GM18858 (cell line): Measurements from ENCODE around the gene DNAJC4.

ENCODE experiments used
- ATAC-seq: cut with Tn5 transposase; IDR thresholded peaks from one replicate; pipeline ENCODE4 v1.9.1; 2021; ENCODE audit not compliant: unreplicated experiment

Gene DNAJC4

DNA sequence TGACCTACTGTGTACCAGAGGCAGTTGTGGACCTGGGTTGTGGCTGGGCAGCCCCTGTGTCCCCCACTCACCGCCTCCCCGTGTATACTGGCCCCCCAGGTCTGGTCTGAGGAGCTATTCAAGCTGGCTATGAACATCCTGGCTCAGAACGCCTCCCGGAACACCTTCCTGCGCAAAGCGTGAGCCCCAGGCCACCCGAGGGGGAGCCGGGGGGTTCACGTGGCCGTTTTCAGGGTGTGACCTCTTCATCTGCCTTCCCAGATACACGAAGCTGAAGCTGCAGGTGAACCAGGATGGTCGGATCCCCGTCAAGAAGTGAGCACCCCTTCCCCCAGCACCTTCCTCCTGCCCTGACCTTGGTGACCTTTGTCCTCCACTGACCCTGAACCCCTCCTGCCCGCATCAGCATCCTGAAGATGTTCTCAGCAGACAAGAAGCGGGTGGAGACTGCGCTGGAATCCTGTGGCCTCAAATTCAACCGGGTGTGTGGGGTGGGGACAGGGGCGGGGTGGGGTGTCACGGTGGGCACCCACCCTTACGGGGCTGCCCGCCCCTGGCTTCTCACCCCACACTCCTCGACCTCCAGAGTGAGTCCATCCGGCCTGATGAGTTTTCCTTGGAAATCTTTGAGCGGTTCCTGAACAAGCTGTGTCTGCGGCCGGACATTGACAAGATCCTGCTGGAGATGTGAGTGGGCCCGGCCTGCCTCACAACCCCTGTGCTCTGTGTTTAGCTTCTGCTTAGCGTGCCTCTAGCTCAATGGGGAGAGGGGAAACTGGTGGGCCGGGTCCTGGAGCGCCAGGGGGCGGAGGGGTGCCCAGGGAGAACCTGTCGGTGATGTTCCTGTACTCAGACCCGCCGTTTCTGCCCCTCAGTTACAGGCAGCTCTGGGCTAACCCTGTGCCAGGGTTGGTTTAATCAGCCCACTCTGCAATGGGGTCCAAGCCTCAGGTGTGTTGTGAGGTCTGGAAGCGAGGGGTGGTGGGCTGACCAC, 25.1 kb downstream of the DNAJC4 start:
- no peak for ATAC-seq

DNA sequence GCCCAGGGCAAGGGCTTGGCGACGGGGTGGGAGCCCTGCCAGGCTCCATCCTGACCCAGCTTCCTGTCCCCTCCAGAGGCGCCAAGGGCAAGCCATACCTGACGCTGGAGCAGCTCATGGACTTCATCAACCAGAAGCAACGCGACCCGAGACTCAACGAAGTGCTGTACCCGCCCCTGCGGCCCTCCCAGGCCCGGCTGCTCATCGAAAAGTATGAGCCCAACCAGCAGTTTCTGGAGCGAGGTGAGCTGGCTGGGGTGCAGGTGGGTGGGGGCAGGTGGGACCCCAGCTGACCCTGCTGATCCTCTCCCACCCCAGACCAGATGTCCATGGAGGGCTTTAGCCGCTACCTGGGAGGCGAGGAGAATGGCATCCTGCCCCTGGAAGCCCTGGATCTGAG, 26.0 kb downstream of the DNAJC4 start:
- ATAC-seq, result no peak

DNA sequence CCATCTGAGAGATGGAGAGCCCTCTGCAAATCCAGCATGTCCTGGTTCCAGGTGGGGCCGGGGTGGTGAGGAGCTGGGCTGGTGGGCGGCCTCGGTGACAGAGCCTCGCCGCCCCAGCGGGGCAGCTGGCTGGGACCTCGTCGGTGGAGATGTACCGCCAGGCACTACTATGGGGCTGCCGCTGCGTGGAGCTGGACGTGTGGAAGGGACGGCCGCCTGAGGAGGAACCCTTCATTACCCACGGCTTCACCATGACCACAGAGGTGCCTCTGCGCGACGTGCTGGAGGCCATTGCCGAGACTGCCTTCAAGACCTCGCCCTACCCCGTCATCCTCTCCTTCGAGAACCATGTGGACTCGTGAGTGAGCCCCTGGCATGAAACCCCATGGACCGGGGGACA, 28.0 kb downstream of the DNAJC4 start:
- ATAC-seq, result no peak

DNA sequence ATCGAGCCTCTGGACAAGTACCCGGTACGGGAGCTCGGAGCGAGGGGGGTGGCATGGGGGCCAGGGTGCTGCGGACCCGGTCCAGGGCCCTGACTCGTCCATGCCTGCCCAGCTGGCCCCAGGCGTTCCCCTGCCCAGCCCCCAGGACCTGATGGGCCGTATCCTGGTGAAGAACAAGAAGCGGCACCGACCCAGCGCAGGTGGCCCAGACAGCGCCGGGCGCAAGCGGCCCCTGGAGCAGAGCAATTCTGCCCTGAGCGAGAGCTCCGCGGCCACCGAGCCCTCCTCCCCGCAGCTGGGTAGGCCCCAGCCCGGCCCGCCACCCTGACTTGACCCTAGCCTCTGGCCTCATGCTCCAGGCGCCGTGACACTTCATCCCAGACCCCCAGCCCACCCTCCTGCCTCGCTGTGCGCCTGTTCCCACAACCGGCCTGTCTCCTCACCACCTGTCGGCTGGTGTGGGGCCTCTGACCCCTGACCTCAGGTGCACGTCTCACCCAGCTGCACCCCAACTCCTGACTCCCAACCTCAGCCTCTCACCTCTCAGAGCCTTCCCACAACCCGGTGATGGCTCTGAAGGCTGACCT, 28.7 kb downstream of the DNAJC4 start:
- no peak for ATAC-seq

DNA sequence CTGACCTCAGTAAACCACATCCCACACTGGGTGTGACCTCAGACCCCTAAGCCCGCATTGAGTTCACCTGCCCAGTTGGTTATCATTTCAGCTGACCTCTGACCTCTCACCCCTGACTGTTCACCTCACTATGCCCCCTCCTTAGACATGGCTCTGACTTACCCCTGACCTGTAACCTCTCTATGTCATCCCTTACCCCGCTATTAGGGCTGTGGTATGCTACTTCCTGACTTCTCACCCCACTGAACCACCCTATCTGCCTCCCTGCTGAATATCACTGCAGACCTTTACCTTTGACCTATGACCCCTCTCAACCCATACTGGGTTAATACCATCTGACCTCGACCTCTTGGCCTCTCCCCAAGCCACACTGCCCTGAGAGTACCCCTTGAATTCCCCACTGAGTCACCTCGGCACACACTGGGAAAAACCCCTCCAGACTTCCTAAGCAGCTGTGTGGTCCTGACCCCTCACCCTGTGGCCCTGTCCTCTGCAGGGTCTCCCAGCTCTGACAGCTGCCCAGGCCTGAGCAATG, 29.3 kb downstream of the DNAJC4 start:
- ATAC-seq, result no peak

DNA sequence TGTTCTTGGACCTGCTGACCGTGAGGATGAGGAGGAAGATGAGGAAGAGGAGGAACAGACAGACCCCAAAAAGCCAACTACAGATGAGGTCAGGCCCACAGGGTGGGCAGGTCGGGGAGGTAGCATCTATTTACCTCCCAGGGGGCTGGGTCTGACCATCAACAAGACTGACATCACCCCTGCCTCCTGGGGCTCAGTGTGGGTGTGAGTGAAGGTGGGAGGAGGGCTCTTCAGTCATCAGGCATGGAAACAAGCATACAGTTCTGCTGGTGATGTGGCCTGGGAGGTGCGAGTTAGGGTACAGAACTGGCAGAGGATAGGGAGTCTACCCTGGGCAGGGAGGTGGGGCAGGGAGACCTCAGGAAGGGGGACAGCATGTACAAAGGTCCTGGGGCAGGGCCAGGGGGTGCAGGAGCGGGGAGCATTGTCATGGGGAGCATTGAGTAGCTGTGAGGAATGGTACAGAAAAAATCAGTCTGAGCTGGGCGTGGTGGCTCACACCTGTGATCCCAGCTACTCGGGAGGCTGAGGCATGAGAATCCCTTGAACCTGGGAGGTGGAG, 29.9 kb downstream of the DNAJC4 start:
- ATAC-seq, result no peak

DNA sequence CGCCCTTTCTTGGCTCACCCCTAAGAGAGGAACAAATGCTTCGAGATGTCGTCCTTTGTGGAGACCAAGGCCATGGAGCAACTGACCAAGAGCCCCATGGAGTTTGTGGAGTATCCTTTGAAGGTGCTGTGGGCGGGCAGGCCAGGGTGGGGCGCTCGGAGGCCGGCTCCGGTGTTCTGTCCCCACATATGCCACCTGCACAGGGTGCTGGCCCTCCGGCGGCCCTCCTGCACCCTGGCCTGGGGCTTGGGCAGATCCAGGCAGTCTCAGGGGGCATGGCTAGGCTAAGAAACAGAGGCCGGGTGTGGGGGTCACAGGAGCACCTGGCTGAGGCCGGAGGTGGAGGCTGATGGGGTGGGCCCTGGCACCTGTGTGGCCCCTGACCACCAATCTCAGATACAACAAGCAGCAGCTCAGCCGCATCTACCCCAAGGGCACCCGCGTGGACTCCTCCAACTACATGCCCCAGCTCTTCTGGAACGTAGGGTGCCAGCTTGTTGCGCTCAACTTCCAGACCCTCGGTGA, 31.3 kb downstream of the DNAJC4 start:
- ATAC-seq, result no peak

DNA sequence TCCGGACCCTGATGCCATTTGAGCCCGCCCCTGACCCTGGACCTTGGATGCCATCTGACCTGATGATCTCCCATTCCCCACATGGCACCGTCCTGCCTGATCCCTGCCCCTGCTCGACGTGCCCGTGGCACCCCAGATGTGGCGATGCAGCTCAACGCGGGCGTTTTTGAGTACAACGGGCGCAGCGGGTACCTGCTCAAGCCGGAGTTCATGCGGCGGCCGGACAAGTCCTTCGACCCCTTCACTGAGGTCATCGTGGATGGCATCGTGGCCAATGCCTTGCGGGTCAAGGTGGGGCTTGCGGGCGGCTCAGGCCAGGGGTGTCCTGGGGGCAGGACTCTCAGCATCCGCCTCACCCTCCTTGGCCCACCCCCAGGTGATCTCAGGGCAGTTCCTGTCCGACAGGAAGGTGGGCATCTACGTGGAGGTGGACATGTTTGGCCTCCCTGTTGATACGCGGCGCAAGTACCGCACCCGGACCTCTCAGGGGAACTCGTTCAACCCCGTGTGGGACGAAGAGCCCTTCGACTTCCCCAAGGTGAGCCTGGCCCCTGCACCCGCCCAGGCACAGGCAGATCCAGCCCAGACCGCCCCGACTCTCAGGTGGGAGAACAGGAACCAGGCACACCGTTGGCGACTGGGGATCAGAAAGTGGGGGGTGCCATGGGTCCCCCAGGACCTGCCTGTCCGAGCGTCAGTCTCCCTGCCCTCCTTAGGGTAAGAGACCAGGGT, 32.1 kb downstream of the DNAJC4 start:
- no peak for ATAC-seq

DNA sequence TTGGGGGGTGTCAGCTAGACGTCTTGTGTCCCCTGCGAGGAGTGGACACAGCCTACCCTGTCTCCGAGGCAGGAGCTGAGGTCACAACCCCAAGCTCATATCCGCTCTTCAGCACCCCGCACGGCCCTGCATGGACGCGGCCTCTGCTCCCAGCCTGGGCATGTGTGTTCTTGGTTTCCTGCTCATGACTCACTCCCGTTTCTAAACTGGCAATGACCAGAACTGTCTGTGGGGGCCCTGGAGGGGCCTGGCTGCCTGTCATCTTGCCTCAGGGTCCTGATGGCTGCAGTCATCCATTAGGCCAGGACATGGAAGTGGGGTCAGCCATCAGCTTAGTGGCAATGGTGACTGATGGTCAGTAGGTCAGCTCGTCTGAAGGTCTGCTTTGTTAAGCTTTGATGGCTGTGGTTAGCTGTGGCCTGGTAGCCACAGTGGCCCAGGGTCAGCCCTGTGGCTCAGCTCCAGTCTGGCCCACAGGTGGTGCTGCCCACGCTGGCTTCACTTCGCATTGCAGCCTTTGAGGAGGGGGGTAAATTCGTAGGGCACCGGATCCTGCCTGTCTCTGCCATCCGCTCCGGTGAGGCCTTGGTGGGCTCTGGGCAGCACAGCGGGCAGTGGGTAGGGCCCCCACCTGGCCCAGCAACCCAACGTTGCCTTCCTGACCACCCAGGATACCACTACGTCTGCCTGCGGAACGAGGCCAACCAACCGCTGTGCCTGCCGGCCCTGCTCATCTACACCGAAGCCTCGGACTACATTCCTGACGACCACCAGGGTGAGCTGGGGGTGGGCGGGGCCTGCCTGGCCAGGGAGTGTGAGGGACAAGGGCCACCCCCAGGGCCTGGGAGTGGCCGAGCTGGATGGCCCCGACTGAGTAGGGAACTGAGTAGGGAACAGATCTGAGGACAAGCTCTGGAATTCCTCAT, 32.9 kb downstream of the DNAJC4 start:
- no peak for ATAC-seq

DNA sequence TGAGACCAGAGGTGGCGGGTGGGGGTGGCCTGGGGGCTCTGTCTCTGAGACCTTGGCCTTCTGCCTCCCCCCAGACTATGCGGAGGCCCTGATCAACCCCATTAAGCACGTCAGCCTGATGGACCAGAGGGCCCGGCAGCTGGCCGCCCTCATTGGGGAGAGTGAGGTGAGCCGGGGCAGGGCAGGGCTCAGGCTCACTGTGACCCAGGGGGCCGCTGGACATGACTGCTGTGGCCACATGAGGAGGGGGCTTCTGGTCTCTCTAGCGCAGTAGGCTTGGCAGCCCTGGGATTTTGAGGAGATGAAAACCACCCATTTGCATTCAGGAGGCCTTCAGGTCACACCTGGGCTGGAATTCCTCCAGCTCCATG, 33.6 kb downstream of the DNAJC4 start:
- no peak for ATAC-seq

DNA sequence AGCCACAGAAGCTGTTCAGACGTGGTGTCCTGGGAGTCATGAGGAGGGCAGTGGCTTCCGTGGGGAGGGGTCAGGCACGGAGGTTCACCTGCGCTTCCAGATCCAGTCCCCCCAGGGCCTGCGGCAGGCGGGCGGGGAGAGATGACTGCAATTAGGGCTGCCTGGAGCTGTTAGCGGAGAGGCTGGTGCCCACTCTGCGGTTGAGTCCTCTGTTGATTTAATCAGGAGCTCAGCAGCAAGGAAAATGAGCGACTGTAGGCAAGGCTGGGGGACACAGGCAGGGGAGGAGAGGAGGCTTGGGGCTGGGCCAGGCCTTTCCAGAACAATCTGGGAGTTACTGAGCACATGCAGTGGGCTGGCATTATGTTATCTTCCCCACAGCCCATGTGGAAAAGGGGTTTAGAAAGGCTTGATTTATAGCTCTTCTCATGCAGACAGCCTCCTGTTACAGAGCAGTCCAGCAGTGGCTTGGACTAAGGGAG, 34.1 kb downstream of the DNAJC4 start:
- no peak for ATAC-seq

DNA sequence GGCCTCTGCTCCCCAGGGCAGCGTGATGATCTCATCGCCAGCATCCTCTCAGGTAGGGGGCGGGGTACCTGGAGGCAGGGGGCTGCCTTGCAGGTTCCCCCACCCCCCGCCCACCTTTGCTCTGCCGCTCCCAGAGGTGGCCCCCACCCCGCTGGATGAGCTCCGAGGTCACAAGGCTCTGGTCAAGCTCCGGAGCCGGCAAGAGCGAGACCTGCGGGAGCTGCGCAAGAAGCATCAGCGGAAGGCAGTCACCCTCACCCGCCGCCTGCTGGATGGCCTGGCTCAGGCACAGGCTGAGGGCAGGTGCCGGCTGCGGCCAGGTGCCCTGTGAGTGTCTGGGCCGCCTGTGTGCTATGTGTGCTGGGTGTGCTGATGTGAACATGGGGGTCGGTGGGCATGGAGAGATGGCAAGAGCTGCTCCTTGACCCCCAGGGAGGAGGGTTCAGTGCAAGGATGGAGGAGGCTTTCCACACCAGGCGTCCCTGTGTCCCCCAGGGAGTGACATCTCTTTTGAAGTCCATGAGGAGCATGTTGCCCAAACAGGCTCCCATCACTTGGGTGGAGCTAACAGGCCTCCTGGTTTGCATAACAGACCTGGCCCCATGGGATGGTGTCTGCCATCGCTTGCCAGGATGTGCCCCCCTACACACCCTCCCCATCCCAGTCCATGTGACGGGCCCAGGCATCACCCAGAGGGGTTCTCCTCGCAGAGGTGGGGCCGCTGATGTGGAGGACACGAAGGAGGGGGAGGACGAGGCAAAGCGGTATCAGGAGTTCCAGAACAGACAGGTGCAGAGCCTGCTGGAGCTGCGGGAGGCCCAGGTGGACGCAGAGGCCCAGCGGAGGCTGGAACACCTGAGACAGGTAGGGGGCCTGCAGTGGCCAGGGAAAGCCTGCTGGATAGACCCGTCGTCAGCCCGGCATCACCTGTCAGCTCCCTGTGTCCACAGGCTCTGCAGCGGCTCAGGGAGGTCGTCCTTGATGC, 35.1 kb downstream of the DNAJC4 start:
- no peak for ATAC-seq

DNA sequence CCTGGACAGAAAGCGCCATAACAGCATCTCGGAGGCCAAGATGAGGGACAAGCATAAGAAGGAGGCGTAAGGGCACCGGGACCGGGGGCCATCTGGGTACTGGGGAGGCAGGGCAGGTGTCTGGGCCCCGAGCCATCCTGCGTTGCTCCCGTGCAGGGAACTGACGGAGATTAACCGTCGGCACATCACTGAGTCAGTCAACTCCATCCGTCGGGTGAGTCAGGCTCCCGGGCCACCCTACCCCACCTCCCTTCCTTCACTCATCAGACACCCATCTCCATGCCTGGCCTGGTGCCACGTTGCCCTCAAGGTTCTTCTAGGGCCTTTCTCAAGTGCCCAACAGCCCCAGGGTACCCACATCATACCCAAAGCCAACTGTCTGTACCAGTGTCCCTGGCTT, 36.0 kb downstream of the DNAJC4 start:
- ATAC-seq, result no peak

DNA sequence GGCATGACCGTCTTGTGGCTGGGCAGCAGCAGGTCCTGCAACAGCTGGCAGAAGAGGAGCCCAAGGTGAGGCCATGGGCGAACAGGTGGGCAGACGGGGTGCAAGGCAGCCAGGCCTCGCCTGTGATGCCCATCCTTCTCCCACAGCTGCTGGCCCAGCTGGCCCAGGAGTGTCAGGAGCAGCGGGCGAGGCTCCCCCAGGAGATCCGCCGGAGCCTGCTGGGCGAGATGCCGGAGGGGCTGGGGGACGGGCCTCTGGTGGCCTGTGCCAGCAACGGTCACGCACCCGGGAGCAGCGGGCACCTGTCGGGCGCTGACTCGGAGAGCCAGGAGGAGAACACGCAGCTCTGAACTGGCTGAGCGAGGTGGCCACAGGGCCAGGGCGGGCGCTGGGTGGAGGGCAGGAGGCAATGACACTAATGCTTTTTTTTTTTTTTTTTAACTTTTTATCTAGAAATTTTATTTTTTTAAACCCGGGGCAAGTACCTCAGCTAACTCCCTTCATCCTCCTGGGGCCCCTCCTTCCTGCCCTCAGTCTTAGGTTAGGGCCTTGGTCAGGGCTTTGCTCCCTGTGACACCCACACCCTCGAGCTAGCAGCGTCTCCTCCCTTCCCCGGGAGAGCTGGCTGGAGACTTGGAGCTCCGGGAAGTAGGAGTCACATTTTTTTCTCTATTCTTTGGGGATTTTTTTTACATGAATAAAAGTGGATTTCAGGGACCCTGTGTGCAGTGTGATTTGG, 37.0 kb downstream of the DNAJC4 start:
- no peak for ATAC-seq

DNA sequence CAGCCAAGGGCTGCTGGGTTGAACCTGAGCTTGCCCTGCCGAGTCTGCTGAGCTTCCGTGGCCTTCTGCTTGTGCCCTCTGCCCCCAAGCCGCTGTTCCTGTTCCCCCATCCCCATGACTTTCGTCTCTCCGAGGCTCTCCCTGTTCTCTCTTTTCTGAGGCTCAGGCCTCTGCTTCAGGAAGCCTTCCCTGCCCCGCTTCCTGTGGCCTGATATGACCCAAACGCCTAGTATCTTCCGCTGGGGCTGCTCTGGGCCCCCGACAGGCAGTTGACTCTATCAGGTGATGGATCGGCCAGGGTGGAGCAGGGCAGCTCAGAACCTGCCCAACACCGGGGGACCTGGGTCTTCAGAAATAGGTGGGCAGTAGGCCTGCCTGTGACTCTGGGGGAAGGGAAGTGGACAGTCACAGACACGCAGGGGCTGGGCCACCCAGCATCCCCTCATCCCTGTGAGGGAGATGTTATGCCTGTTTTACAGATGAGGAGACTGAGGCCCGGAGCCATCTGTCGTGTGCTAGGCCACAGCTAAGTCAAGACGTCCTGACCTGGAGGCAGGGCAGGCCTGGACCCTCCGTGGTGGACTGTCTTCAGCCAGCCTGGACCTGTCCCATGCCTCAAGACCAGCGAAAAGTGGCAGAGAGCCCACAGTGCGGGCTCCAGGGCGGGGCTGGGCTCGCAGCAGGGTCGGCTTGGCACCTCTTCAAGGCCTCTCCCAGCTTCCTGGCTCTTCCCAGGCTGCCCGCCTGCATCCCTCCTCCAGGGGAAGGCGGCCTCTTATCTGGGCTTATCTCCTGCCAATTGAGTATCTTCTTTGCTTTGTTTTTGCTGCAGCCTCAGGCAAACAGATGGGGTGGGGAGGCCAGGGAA, 37.9 kb downstream of the DNAJC4 start:
- no peak for ATAC-seq

DNA sequence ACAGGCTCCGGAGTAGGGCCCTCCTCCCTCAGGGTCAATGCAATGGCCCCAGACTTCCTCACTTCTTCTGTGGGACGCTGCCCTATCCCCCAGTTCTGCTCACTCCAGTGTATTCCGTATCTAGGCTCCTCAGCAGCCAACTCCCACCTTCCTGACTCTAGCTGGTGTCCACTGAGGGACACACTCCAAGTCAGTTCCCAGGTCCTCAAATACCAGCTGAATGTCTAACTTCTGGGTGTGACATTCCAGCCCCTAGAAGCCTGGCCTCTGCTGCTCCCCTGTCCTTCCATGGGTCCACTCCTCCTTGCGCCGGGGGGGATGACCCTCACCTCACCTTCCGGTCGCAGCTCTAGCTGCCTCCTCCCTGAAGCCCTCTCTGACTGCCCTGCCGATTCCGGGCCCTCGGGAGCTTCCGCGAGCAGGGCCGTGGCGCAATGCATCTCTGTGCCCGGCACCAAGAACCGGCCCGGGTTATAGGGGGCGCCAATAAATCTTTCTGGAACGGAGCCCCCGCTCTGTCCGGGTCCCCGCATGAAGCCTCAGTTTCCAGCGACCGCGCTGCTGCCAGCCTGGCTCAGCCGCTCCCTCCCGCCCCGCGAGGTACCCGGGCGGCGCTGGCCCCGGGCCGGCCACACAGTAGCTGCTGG, 38.7 kb downstream of the DNAJC4 start:
- ATAC-seq, result no peak
